Panc1 (cell line): ENCODE results near the gene GLCCI1.

Source experiments
- POLR2AphosphoS5 ChIP-seq: IDR thresholded peaks from 2 replicates; pipeline ENCODE4 v1.6.1; 2012; ENCODE audit warnings: mild to moderate bottlenecking, low read depth, low read length, moderate library complexity
- SIN3A ChIP-seq: IDR thresholded peaks from 2 replicates; pipeline ENCODE4 v1.6.1; 2012; ENCODE audit warnings: low read depth, mild to moderate bottlenecking, low read length, moderate library complexity, borderline replicate concordance; ENCODE audit not compliant: insufficient read depth
- TF ChIP-seq, protein P1 (sequence below), 2 experiments: IDR thresholded peaks; 2 replicates each; pipeline ENCODE4 v1.6.1; 2011 to 2012; ENCODE audit warnings: low read depth in 2 of 2, control low read depth in 1 of 2, low read length in 1 of 2, mild to moderate bottlenecking in 1 of 2, moderate library complexity in 1 of 2; ENCODE audit not compliant: insufficient read depth in 1 of 2
- TF ChIP-seq, protein P2 (sequence below): fragments of 450-650 bp; IDR thresholded peaks from 2 replicates; pipeline ENCODE4 v1.5.1; 2017; ENCODE audit warnings: mild to moderate bottlenecking

GRCh38 chr7:8051998-8052397 is 83.4 kb downstream of the GLCCI1 start:
- TF ChIP-seq, protein P1, sequence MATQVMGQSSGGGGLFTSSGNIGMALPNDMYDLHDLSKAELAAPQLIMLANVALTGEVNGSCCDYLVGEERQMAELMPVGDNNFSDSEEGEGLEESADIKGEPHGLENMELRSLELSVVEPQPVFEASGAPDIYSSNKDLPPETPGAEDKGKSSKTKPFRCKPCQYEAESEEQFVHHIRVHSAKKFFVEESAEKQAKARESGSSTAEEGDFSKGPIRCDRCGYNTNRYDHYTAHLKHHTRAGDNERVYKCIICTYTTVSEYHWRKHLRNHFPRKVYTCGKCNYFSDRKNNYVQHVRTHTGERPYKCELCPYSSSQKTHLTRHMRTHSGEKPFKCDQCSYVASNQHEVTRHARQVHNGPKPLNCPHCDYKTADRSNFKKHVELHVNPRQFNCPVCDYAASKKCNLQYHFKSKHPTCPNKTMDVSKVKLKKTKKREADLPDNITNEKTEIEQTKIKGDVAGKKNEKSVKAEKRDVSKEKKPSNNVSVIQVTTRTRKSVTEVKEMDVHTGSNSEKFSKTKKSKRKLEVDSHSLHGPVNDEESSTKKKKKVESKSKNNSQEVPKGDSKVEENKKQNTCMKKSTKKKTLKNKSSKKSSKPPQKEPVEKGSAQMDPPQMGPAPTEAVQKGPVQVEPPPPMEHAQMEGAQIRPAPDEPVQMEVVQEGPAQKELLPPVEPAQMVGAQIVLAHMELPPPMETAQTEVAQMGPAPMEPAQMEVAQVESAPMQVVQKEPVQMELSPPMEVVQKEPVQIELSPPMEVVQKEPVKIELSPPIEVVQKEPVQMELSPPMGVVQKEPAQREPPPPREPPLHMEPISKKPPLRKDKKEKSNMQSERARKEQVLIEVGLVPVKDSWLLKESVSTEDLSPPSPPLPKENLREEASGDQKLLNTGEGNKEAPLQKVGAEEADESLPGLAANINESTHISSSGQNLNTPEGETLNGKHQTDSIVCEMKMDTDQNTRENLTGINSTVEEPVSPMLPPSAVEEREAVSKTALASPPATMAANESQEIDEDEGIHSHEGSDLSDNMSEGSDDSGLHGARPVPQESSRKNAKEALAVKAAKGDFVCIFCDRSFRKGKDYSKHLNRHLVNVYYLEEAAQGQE (IDR thresholded peaks at IDR 0.05; ENCODE audit: insufficient read depth in 1 of 2, low read depth in 2 of 2, low read length in 1 of 2) = no peak
- TF ChIP-seq, protein P2, sequence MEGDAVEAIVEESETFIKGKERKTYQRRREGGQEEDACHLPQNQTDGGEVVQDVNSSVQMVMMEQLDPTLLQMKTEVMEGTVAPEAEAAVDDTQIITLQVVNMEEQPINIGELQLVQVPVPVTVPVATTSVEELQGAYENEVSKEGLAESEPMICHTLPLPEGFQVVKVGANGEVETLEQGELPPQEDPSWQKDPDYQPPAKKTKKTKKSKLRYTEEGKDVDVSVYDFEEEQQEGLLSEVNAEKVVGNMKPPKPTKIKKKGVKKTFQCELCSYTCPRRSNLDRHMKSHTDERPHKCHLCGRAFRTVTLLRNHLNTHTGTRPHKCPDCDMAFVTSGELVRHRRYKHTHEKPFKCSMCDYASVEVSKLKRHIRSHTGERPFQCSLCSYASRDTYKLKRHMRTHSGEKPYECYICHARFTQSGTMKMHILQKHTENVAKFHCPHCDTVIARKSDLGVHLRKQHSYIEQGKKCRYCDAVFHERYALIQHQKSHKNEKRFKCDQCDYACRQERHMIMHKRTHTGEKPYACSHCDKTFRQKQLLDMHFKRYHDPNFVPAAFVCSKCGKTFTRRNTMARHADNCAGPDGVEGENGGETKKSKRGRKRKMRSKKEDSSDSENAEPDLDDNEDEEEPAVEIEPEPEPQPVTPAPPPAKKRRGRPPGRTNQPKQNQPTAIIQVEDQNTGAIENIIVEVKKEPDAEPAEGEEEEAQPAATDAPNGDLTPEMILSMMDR = no peak
- TF ChIP-seq SIN3A (no peak), POLR2AphosphoS5 (no peak)
